ENCODE measurements around the gene ANO8. TPM values are rescaled to one million over a fixed set of nuclear protein-coding genes. Genes with fewer than 3 reads are reported as not detected.

ANO8 gene
- total and polyA plus RNA-seq, 2 of the 13 experiments (the other 11 are each of a cell fraction or from before 2014, with no cell fraction given), result 1.8 to 3.5 TPM

GRCh38 chr19:17303167-17303939 lies 31.3 kb downstream of the ANO8 start, which contains the start of gene ABHD8 (continued):
- TF ChIP-seq TRIM22 (IDR thresholded peaks at IDR 0.05) (no peak), ZNF780A (CRISPR knock-in tag; IDR thresholded peaks at IDR 0.05) (no peak), TEF (CRISPR knock-in tag; IDR thresholded peaks at IDR 0.05) (no peak), ZNF407 (CRISPR knock-in tag; IDR thresholded peaks at IDR 0.05; ENCODE audit: not compliant biosample characterization) (no peak), ZNF282 (IDR thresholded peaks at IDR 0.05; ENCODE audit: partially characterized antibody) (no peak), U2AF1 (optimal IDR thresholded peaks at IDR 0.05; ENCODE audit: low read depth, low read length) (no peak)
- TF ChIP-seq, protein P1, sequence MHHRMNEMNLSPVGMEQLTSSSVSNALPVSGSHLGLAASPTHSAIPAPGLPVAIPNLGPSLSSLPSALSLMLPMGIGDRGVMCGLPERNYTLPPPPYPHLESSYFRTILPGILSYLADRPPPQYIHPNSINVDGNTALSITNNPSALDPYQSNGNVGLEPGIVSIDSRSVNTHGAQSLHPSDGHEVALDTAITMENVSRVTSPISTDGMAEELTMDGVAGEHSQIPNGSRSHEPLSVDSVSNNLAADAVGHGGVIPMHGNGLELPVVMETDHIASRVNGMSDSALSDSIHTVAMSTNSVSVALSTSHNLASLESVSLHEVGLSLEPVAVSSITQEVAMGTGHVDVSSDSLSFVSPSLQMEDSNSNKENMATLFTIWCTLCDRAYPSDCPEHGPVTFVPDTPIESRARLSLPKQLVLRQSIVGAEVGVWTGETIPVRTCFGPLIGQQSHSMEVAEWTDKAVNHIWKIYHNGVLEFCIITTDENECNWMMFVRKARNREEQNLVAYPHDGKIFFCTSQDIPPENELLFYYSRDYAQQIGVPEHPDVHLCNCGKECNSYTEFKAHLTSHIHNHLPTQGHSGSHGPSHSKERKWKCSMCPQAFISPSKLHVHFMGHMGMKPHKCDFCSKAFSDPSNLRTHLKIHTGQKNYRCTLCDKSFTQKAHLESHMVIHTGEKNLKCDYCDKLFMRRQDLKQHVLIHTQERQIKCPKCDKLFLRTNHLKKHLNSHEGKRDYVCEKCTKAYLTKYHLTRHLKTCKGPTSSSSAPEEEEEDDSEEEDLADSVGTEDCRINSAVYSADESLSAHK (CRISPR knock-in tag; IDR thresholded peaks at IDR 0.05; ENCODE audit: borderline replicate concordance), result no peak
- TF ChIP-seq, protein P2, sequence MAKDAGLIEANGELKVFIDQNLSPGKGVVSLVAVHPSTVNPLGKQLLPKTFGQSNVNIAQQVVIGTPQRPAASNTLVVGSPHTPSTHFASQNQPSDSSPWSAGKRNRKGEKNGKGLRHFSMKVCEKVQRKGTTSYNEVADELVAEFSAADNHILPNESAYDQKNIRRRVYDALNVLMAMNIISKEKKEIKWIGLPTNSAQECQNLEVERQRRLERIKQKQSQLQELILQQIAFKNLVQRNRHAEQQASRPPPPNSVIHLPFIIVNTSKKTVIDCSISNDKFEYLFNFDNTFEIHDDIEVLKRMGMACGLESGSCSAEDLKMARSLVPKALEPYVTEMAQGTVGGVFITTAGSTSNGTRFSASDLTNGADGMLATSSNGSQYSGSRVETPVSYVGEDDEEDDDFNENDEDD (CRISPR knock-in tag; IDR thresholded peaks at IDR 0.05; ENCODE audit: borderline replicate concordance), result peak; percentile 51; the same call in 1 of the 2 replicates
- TF ChIP-seq, protein P3, sequence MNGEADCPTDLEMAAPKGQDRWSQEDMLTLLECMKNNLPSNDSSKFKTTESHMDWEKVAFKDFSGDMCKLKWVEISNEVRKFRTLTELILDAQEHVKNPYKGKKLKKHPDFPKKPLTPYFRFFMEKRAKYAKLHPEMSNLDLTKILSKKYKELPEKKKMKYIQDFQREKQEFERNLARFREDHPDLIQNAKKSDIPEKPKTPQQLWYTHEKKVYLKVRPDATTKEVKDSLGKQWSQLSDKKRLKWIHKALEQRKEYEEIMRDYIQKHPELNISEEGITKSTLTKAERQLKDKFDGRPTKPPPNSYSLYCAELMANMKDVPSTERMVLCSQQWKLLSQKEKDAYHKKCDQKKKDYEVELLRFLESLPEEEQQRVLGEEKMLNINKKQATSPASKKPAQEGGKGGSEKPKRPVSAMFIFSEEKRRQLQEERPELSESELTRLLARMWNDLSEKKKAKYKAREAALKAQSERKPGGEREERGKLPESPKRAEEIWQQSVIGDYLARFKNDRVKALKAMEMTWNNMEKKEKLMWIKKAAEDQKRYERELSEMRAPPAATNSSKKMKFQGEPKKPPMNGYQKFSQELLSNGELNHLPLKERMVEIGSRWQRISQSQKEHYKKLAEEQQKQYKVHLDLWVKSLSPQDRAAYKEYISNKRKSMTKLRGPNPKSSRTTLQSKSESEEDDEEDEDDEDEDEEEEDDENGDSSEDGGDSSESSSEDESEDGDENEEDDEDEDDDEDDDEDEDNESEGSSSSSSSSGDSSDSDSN (CRISPR knock-in tag; IDR thresholded peaks at IDR 0.05), result peak; percentile 73
